GM19035 (cell line): ENCODE data around the gene ADAMTS7.
"Not testable (repeated sequence)": the region's sequence is repeated elsewhere in the genome, so short reads cannot be mapped to it uniquely, and the experiment has no call there.

Experiments
- ATAC-seq: cut with Tn5 transposase; IDR thresholded peaks from one replicate; pipeline ENCODE4 v1.9.1; 2021; ENCODE audit not compliant: unreplicated experiment

ADAMTS7 gene

GRCh38 chr15:78727561-78727960, 83.7 kb downstream of the ADAMTS7 start:
- ATAC-seq, result no peak

DNA sequence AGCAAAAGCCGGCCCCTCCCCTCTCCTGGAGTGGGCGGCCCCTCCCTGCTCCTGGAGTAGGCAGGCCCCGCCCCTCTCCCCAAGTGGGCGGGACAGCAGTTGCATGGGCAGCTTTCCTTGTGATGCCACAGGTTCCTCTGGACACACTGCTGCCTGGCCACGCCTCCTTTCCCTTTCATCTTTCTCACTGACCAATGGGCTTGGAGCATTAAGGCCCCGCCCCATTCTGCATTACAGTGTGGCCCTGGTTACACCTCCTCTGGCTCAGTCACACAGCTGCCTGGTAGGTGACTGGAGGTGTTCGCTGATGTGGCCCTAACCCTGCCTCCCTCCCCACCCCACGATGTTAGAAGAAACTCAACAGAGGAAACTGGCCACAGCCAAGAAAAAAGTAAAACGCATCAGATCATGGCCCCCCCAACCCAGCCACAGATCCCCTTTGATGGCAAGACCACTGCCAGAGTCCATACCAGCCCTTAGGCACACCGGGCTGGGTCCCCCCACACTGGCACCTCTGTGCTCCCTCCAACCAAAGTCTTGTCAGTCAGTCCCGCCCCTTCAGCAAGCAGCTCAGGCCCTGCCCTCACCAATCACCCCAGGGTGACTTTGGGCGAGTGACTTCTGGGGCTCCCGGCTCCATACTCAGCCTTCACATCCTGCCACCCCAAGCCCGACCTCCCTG, 84.3 kb downstream of the ADAMTS7 start:
- no peak for ATAC-seq

GRCh38 chr15:78719819-78720450, 91.3 kb downstream of the ADAMTS7 start:
- ATAC-seq, result not testable (repeated sequence)

DNA sequence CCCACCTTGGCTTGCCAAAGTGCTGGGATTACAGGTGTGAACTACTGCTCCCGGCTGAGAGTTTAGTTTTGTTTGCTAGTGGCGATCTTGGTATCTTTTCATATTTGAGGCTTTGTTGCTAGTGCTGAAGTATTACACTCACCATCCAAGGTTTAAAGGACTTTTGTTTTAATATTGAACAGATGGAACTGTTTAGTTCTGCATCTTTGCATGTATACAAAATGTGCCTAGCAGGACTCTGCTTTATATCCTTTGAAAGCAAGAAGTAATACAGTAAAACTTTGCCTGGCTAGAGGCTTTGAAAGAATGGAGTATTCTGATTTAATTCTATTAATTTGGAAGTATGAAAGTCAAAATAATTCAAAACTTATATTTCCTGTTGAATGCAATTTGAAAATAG, 92.4 kb downstream of the ADAMTS7 start:
- ATAC-seq, result no peak

GRCh38 chr15:78717956-78718656, 93.2 kb downstream of the ADAMTS7 start:
- ATAC-seq, result no peak

DNA sequence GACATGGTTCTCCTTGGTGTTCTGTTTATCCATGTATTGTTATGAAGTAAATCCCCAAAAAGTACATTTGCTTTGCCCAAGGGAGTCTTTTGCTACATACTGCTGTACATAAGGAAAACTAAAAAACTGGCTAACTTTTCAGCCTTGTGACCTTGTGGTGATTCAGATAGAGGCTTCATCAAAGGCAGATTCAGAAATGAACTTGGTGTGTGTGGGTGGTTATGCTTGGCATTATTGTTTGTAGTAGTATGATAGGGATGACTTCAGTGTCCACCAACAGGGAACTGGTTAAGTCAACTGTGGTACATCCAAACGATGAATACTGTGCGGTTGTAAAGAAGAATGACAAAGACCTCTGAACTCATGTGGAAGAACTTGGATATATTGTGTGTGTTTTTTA, 94.6 kb downstream of the ADAMTS7 start:
- no peak for ATAC-seq

DNA sequence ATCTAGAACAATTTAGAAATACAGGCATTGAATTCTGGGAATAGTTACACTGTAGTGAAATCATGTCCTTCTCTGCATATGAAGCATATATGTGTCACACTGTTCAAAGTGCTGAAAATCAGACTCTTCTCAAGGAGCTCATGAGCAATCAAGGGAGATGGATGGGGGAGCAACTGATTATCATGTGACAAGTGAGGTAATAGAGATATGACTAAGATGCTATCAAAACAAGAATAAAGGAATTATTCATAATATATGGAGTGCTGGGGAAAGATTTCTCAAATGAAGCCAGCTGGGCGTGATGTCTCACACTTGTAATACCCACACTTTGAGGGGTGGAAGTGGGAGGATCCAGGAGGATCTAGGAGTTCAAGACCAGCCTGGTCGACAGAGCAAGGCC, 95.3 kb downstream of the ADAMTS7 start:
- no peak for ATAC-seq

DNA sequence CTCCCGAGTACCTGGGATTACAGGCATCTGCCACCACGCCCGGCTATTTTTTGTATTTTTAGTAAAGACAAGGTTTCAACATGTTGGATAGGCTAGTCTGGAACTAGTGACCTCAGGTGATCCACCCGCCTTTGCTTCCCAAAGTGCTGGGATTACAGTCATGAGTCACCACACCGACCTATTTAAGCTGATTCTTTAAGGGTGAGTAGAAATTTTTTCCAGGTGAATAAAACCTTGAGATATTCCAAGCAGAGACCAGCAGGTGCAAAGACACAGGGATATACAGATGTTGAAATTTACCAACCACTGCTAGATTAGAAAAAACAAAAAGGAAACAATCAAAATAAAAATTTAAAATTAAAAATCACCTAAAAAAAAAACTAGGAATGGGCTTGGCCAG, 95.8 kb downstream of the ADAMTS7 start:
- ATAC-seq, result no peak

- ATAC-seq, result no peak
Observed at GRCh38 chr15:78714890-78715289, 96.4 kb downstream of the ADAMTS7 start.

DNA sequence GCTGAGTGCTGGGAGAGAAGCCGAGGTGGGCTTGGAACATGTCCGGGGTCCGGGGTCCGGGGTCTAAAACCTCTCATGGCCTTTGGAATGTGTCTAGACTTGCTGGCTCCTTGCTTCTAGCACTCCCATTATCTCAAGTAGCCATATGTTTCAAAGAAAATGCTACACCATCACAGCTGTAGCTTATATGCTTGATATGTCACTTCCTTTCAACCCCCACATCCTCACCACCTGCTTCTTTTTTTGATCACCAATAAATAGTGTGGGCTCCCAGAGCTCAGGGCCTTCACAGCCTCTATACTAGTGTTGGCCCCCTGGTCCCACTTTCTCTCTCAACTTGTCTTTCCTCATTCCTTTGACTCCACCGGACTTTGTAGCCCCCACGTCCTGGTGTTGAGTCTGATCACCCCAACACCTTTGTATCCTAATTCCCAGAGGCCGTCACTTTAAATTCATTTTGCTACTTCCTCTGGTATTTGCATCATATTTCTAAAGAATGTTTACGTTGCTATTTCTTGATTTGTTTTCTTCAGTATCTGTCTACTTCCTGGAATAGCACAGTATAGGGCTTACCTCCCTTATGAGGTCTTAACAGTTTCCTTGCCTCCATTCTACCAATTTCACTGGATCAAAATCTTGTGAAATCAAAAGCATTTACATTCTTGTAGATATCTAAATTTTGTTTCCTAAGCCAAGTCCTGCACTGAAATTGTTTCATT, 98.3 kb downstream of the ADAMTS7 start:
- no peak for ATAC-seq

GRCh38 chr15:78711638-78712037, 99.6 kb downstream of the ADAMTS7 start:
- no peak for ATAC-seq

- ATAC-seq, result no peak
Observed at GRCh38 chr15:78709263-78709882, 101.9 kb downstream of the ADAMTS7 start.
